Rectal smooth muscle tissue (tissue), 1 donor: ENCODE data around the gene ATP2B2.

Experiments used
- H3K27ac ChIP-seq: one replicate; pipeline ENCODE4 v1.7.0; 2013; ENCODE audit warnings: low read depth, low read length, inconsistent platforms
- H3K27me3 ChIP-seq: one replicate; pipeline ENCODE4 v1.7.0; 2013; ENCODE audit warnings: low read length; ENCODE audit not compliant: control insufficient read depth, insufficient read depth
- H3K36me3 ChIP-seq: one replicate; pipeline ENCODE4 v1.7.0; 2013; ENCODE audit warnings: low read length; ENCODE audit not compliant: control insufficient read depth, insufficient read depth
- H3K4me1 ChIP-seq: one replicate; pipeline ENCODE4 v1.7.0; 2013; ENCODE audit warnings: low read length; ENCODE audit not compliant: control insufficient read depth, insufficient read depth
- H3K4me3 ChIP-seq: one replicate; pipeline ENCODE4 v1.7.0; 2013; ENCODE audit warnings: low read length
- H3K9ac ChIP-seq: one replicate; pipeline ENCODE4 v1.7.0; 2013; ENCODE audit warnings: low read length

Gene ATP2B2

DNA sequence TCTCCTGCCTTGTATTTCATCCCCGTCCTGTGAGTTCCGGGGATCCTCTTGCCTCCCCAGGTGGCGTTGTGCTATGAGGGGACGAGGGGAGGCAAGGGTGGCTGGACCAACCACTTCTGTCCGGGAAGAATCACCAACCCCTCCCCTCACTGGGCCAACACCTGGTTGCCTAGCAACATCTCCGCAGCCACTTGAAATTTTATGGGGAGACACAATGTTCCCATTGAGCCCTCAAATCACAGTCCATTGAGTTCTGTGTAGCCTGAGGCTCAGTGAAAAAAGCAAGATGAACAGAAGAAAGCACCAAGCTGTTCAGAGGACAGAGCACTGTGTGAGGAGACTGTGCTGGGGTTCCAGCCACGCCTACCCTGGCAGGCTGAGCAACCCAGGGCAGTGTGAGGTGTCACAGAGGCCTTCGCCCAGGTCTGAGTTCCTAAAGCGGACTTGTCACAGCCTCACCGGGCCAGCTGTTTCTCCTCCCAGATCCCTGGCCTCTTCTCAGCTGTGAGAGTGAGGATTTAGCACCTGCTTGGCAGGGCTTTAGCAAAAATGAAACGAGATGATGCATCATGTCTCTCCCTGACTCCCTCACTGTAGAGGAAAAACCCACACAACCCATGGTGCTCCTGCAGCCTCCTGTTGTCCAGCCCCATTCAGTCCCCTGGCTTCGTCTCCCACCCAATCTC is 76.8 kb downstream of the ATP2B2 start:
- no peaks in the 10 kb centered on the region for H3K4me1 ChIP-seq
- H3K4me3 ChIP-seq = no peak overlapping the region
- peaks cover 2% of the 10 kb centered on the region for H3K27me3 ChIP-seq
- H3K36me3 ChIP-seq = no peaks in the 10 kb centered on the region
- no peak overlapping the region for H3K27ac ChIP-seq
- no peak overlapping the region for H3K9ac ChIP-seq

- H3K4me1 ChIP-seq = no peaks in the 10 kb centered on the region
- H3K4me3 ChIP-seq = no peak overlapping the region
- H3K36me3 ChIP-seq = no peaks in the 10 kb centered on the region
- no peak overlapping the region for H3K9ac ChIP-seq
- H3K27ac ChIP-seq = no peak overlapping the region
- H3K27me3 ChIP-seq = peaks cover 2% of the 10 kb centered on the region
Observed at GRCh38 chr3:10426346-10427220, 78.8 kb downstream of the ATP2B2 start.

- Histone ChIP-seq H3K36me3 (no peaks in the 10 kb centered on the region), H3K4me3 (no peak overlapping the region), H3K9ac (no peak overlapping the region), H3K27ac (no peak overlapping the region), H3K4me1 (no peaks in the 10 kb centered on the region), H3K27me3 (no peaks in the 10 kb centered on the region)
Observed at GRCh38 chr3:10423171-10423882, 82.1 kb downstream of the ATP2B2 start.

DNA sequence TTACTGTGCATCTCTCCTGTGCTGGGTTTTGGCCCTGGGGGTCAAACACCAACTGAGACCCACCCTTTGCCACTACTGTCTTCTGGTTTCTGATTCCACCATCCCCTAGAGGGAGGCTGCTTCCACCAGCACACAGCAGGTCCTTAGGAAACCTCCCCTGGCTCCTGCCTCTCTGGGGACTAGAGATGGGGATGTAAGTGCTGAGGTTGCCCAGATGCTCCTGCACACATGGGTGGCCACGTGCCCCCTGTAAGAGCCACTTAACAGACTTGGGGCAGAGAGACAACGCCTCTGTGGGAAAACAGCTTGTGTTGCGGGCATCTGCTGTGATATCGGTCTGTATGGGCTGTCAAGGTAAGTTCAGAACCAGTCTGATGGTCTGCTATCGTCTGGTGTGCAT is 83.4 kb downstream of the ATP2B2 start:
- Histone ChIP-seq H3K4me1 (no peaks in the 10 kb centered on the region), H3K4me3 (no peak overlapping the region), H3K36me3 (no peaks in the 10 kb centered on the region), H3K27ac (no peak overlapping the region), H3K27me3 (no peaks in the 10 kb centered on the region), H3K9ac (no peak overlapping the region)

- no peaks in the 10 kb centered on the region for H3K36me3 ChIP-seq
- no peaks in the 10 kb centered on the region for H3K4me1 ChIP-seq
- H3K27me3 ChIP-seq = no peaks in the 10 kb centered on the region
Observed at GRCh38 chr3:10420745-10421475, 84.5 kb downstream of the ATP2B2 start.

GRCh38 chr3:10419637-10420232 is 85.7 kb downstream of the ATP2B2 start:
- H3K27ac ChIP-seq = no peak overlapping the region
- H3K4me1 ChIP-seq = no peaks in the 10 kb centered on the region
- no peak overlapping the region for H3K4me3 ChIP-seq
- H3K27me3 ChIP-seq = peaks cover 4% of the 10 kb centered on the region
- no peak overlapping the region for H3K9ac ChIP-seq
- no peaks in the 10 kb centered on the region for H3K36me3 ChIP-seq

More at GRCh38 chr3:10420745-10421475, 84.5 kb downstream of the ATP2B2 start:
- H3K4me3 ChIP-seq = no peak overlapping the region
- no peak overlapping the region for H3K27ac ChIP-seq
- no peak overlapping the region for H3K9ac ChIP-seq

GRCh38 chr3:10417847-10418246 is 87.5 kb downstream of the ATP2B2 start:
- Histone ChIP-seq H3K27me3 (peaks cover 4% of the 10 kb centered on the region), H3K27ac (no peak overlapping the region), H3K4me1 (no peaks in the 10 kb centered on the region), H3K36me3 (no peaks in the 10 kb centered on the region), H3K9ac (no peak overlapping the region), H3K4me3 (no peak overlapping the region)

- Histone ChIP-seq H3K4me3 (no peak overlapping the region), H3K27ac (no peak overlapping the region), H3K27me3 (peaks cover 4% of the 10 kb centered on the region), H3K9ac (no peak overlapping the region), H3K36me3 (no peaks in the 10 kb centered on the region), H3K4me1 (no peaks in the 10 kb centered on the region)
Observed at GRCh38 chr3:10416730-10417300, 88.6 kb downstream of the ATP2B2 start.

GRCh38 chr3:10413041-10413440 is 92.3 kb downstream of the ATP2B2 start:
- H3K9ac ChIP-seq = no peak overlapping the region
- H3K27me3 ChIP-seq = peaks cover 4% of the 10 kb centered on the region
- no peak overlapping the region for H3K27ac ChIP-seq
- H3K4me1 ChIP-seq = no peaks in the 10 kb centered on the region
- no peaks in the 10 kb centered on the region for H3K36me3 ChIP-seq
- H3K4me3 ChIP-seq = no peak overlapping the region

- Histone ChIP-seq H3K9ac (no peak overlapping the region), H3K36me3 (no peaks in the 10 kb centered on the region), H3K4me1 (no peaks in the 10 kb centered on the region), H3K27ac (no peak overlapping the region), H3K4me3 (no peak overlapping the region), H3K27me3 (peaks cover 4% of the 10 kb centered on the region)
Observed at GRCh38 chr3:10411598-10412332, 93.6 kb downstream of the ATP2B2 start.

DNA sequence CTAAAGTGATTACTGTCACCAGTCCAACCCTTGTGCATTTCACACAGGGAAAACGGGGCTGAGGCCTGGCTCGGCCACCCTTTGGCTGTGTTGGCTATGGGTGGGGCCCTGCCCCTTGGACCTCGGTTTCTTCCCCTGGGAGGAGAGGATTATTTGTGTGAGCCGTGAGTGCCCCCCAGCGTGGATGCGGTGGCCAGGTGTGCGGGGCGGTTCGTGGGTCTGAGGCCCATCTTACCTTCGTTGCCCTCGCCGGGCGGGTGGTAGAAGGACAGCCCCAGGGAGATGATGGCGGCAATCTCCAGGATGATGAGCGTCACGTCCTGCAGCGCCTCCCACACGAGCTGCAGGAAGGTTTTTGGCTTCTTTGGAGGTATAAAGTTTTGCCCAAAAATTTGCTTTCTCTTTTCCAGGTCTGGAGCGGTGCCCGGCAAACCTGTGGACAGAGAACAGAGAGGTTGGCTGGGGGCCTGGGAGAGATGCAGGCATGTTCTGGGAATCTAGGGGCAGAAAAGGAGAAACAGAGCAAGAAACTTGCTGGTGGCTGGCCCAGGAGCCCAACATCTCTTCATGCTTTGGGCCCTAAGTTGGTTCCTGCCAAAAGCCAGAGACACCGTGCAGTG is 94.9 kb downstream of the ATP2B2 start:
- Histone ChIP-seq H3K4me1 (no peaks in the 10 kb centered on the region), H3K27me3 (peaks cover 4% of the 10 kb centered on the region), H3K4me3 (no peak overlapping the region), H3K9ac (no peak overlapping the region), H3K27ac (no peak overlapping the region), H3K36me3 (no peaks in the 10 kb centered on the region)
